Measurements from ENCODE around the gene PCDHA8.

DNA sequence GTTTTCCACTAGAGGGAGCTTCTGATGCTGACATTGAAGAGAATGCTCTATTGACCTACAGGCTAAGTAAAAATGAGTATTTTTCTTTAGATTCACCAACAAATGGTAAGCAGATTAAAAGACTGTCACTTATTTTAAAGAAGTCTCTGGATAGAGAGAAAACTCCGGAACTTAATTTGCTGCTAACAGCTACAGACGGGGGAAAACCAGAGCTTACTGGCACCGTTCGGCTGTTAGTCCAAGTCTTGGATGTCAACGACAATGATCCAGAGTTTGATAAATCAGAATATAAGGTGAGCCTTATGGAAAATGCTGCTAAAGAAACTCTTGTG is 28.5 kb downstream of the PCDHA8 start:
- no peak for TF ChIP-seq EZH2 (IDR thresholded peaks at IDR 0.05; ENCODE audit: low read depth, low read length, severe bottlenecking)
- no peak for TF ChIP-seq RNF2 (IDR thresholded peaks at IDR 0.05; ENCODE audit: borderline replicate concordance, low read depth, low read length, missing control alignments, poor library complexity, severe bottlenecking)
- no peak for TF ChIP-seq ATF2 (IDR thresholded peaks at IDR 0.05; ENCODE audit: low read length)
- TF ChIP-seq MAX (IDR thresholded peaks at IDR 0.05), result no peak
- TF ChIP-seq, protein P1, sequence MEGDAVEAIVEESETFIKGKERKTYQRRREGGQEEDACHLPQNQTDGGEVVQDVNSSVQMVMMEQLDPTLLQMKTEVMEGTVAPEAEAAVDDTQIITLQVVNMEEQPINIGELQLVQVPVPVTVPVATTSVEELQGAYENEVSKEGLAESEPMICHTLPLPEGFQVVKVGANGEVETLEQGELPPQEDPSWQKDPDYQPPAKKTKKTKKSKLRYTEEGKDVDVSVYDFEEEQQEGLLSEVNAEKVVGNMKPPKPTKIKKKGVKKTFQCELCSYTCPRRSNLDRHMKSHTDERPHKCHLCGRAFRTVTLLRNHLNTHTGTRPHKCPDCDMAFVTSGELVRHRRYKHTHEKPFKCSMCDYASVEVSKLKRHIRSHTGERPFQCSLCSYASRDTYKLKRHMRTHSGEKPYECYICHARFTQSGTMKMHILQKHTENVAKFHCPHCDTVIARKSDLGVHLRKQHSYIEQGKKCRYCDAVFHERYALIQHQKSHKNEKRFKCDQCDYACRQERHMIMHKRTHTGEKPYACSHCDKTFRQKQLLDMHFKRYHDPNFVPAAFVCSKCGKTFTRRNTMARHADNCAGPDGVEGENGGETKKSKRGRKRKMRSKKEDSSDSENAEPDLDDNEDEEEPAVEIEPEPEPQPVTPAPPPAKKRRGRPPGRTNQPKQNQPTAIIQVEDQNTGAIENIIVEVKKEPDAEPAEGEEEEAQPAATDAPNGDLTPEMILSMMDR (IDR thresholded peaks at IDR 0.05; ENCODE audit: control extremely low read depth in 1 of 3, insufficient read depth in 1 of 3, low read depth in 1 of 3, low read length in 3 of 3), result peak in 1 of 3 experiments; percentile 78; a peak in 1 of 4 replicates
- no peak for TF ChIP-seq SIRT6 (IDR thresholded peaks at IDR 0.05; ENCODE audit: low read length)
- TF ChIP-seq TEAD4 (IDR thresholded peaks at IDR 0.05; ENCODE audit: low read depth, low read length), result no peak
